CD4-positive, alpha-beta T cell treated with Interleukin-4 for 1 hour (primary cell): ENCODE measurements around the gene MED27.
"Not testable (repeated sequence)": the region's sequence is repeated elsewhere in the genome, so short reads cannot be mapped to it uniquely, and the experiment has no call there.

Source experiments
- DNase-seq, 2 donors: peaks; one replicate each; pipeline ENCODE4 v3.0.0-alpha.2; 2020 to 2022

The MED27 gene

DNA sequence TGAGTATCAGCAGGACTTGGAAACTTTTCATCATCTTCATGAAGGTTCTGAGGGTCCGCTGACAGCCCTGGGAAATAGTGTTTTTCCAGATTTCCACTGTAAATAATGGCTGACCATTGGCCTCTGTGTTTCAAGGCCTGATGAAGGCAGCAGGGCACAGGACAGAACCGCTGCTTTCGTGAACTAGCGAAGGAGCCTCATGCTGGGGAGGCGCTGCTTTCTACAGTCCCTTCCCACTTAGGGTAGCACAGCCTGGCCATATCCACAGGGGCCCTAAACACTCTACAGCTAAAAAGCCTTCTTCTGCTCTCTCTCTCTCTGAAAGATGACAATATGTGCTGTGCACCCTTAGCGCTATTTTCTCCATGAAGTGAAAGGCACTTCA, 118.2 kb downstream of the MED27 start:
- no peak for DNase-seq

- DNase-seq, result no peak
Measured at GRCh38 chr9:131960851-131961495, 118.7 kb downstream of the MED27 start.

- no peak for DNase-seq
Measured at GRCh38 chr9:131960311-131960710, 119.4 kb downstream of the MED27 start.

- DNase-seq, result no peak
Measured at GRCh38 chr9:131959887-131960286, 119.8 kb downstream of the MED27 start.

DNA sequence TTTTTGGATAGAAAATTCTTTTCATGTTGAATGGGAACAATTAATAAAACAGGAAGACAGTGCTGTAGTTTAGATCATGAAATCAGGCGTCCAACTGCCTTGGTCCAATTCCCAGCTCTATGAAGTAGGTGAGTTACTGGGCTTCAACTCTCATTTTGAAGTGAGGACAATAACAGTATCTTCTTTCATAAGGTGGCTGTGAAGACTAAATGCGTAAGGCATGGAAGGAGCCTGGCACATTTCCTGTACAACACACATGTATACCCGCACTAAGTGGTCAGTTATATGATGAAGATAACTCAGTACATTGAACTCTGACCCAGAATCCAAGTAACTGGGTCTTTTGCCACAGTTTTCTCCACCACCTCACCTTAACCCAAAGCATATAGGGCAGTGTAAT, 120.6 kb downstream of the MED27 start:
- DNase-seq, result no peak

- no peak for DNase-seq
Measured at GRCh38 chr9:131954299-131954698, 125.4 kb downstream of the MED27 start.

- DNase-seq, result no peak
Measured at GRCh38 chr9:131951905-131952304, 127.8 kb downstream of the MED27 start.

- no peak for DNase-seq
Measured at GRCh38 chr9:131951155-131951554, 128.5 kb downstream of the MED27 start.

DNA sequence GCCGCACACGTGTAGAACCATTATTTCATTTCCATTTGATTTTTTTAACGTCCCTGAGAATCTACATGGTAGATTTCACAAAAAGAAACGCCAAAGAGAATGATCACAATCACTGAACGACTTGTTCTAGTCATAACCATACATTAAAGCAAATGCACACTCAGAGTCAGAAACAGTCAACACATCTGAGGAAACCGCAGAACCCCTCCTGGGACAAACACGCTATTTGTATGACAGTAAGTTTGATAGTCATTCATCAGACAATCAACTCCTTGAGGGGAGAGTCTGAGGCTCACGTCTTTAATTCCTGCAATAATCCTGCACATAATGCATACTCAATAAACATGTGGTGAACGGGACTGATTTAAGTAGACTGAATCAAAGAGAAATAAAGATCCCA, 129.2 kb downstream of the MED27 start:
- DNase-seq, result no peak

DNA sequence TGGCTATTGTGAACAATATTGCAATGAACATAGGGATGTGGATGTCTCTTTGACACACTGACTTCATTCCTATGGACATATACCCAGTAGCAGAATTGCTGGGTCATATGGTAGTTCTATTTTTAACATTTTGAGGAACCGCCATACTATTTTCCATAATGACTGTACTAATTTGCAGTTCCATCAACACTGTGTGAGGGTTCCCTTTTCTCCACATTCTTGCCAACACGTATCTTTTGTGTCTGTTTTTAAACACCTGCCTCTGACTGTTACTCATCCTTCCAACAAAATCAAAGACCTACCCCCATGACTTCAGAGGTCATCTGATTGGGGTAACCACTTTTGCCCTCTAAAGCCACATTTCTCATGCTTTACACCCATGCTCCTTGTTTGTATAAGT, 133.5 kb downstream of the MED27 start:
- no peak for DNase-seq

DNA sequence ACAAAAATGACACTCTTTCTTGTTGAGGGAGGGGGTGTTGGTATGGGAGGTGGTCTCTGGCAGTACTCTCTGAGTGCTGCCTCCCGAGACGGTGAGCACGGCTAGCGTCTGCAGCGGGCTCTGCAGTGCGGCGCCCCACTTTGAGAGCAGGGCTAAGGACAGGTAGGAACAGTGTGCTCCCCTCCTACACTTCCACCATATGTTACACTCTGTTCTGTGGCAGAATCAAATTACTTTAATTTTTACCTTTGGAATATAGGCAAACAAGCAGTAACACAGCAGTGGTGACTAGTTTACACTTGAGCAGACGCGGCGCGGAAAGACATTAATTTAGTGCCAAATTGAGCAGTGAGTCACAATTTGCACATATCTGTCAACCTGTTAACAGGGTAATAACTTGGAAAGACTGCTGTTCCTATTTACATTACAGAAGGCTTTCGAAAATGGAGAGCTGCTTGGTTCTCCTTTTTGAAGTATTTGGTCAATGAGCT, 136.3 kb downstream of the MED27 start:
- DNase-seq, result no peak

DNA sequence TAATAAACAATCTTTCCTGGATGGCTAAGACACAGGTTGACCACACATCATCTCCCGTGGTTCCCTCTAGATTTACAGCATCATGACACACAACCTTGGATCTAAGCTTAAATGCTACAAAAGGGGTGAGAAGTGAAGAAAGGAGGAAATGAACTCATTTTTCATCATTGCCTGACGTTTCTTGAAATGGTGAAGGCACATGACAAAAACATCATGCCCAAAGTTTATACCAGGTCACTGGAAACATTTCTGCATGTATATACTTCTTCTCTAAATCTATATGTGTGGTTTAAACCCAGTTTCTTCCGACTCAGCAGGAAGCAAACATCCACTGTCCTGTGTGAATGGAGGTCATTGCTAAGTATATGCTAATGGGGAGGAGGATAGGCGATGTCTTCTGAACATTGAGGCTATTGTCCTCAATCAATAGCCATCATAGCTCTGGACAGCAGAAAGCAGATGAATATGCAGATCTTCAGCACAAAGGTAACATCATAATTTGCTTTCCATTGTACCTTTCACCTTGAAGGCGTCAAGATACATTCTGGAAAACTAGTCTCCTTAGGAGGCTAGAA, 137.4 kb downstream of the MED27 start:
- no peak for DNase-seq

GRCh38 chr9:131937451-131937850, 142.2 kb downstream of the MED27 start:
- DNase-seq, result no peak

DNA sequence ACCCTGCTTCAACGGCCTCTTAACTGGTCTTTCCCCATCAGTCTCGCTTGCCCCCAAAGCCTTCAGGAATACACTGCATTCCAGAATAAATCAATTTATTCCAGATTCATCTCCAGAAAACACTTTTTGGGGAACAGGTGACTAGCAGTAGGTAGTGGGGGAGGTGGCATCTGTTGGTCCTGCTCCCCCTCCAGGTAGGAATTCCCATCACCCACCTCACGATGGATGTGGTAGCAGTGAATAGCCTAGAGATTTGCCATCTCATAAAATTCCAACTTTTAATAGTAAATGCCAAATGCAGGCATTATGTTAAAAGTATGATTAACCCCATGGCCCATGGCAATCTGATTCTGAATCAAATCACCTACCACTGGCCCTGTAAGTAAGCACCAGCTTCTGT, 142.7 kb downstream of the MED27 start:
- no peak for DNase-seq

GRCh38 chr9:131934673-131935072, 145.0 kb downstream of the MED27 start:
- DNase-seq, result no peak

DNA sequence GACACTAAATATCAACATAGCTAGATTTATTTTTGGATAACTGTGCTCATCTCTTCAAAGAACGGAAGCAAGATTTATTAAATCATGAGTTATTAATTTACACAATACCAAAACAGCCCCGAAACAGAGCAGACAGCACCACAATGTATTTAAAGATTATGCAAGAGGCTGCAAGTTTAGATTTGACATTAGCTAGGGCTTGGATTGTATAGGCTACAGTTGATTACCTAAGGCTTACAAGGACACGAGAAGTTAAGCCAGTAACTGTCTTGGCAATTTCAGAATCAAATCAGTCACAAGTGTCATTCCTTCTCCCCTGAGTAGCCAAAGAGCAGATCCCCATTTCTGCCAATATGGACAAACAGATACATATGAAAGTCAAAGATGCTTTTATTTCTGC, 152.6 kb downstream of the MED27 start:
- no peak for DNase-seq

DNA sequence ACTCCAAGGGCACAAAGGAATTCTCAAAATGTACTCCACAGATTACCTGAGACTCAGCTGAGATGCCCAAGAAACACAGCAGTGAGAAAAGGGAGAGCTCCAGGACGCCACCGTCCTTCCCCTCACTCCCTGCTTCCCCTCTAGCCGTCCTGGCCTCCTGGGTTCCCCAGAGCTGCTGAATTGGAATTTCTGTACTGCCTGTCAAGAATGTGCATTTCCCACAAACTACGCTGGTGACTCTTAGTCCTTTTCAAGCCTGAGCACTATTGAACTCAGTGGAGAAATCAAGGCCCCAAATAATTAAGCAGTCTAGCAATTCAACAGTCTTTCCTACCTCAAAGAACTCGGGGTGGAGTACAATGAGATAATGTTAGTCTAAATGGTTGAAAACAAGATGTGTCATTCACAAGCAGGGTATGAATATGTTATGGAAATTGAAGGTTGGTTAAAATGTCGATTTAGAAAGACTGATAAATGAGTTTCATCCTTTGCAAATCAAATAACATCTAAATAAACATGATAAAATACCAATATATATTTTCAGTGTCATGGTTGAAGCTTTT, 153.2 kb downstream of the MED27 start:
- DNase-seq, result no peak

GRCh38 chr9:131925677-131926177, 153.9 kb downstream of the MED27 start:
- no peak for DNase-seq

DNA sequence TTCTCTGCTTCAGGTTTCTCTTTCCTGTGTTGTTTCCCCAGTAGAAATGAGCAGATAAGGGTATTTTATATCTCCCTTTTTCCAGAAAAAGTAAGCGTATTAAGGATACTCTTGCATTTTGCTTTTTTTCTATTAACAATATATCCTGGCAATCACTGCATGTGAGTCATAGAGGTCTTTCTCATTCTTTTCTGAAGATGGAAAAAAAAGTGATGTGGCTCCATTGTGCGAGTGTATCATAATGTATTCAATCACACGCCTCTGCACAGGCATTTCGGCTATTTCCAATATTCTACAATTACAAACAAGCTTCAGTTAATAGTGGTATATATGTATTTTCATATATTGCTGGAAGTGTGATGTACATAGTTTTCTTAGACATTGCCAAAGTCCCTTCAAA, 155.9 kb downstream of the MED27 start:
- DNase-seq, result no peak

DNA sequence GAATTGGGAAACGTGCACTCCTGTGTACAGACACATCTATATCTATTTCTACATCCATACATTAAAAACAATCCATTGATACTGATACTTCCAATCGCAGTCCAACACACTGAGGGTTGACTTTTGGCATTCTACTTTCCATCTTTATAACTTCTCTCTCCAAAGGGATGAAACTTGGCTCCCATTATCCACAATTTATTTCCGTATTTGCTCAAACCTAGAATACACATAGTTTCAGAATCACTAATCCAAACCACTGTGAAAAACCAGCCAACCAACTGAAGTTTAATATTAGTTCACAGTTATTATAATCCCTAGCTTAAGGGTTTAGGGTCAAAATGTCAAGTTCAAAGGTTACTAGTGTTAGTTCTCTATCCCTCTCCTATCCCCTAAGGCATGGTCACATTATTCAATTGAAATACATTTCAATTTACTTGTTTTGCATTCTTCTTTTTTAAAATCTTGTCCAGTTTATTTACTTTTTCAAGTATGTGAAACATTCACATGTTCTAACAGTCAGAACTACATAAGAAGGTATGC, 156.5 kb downstream of the MED27 start:
- no peak for DNase-seq

- DNase-seq, result not testable (repeated sequence)
Measured at GRCh38 chr9:131921635-131922034, 158.0 kb downstream of the MED27 start.

DNA sequence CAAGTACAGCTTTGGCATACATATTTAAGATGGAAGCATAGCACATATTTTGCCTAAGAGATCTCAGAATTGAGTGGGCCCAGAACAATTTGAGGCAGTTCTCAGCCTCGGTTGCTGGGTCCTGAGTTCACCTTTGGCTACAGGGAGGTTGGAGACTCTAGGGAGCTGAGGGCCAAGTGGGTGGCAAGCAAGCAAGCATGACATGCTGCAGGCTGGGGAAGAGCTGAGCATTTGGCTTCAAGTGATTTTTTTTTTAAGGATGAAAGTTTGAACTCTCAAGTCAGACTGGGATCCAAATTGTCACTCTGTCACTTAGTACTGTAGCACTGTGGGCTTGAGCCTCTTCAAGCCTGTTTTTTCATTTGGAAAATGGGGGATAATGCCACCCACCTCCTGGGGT, 160.5 kb downstream of the MED27 start:
- DNase-seq, result no peak

- DNase-seq, result no peak
Measured at GRCh38 chr9:131918481-131918880, 161.2 kb downstream of the MED27 start.

- no peak for DNase-seq
Measured at GRCh38 chr9:131917009-131917408, 162.7 kb downstream of the MED27 start.
